ENCODE results near the gene RIOK1. TPM values are rescaled to one million over a fixed set of nuclear protein-coding genes. Genes with fewer than 3 reads are reported as not detected.

Gene RIOK1
- total RNA-seq, 1 donor from 2014 or later: 28.5 TPM

DNA sequence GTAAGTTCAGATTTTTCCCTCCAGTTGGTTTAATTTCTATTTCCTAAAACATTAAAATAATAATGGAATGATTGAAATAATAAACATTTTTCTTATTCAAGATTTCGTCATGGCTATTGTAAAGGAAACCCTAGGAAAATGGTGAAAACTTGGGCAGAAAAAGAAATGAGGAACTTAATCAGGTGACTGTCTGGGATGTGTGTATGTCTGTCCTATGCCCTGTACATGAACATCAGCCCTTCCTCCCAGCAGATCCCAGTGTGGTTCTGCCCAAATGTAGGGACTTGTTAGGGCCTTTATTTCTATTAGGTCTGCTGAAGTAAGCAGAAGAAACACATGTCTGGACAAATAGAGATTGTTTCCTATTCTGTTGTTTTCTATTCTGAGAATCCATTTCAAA lies 13.1 kb downstream of the RIOK1 start:
- no peak for DNase-seq (ENCODE audit: low spot score, unreplicated experiment)
- Mint-ChIP-seq H3K36me3 (ENCODE audit: insufficient read depth) (peaks cover 36% of the 10 kb centered on the region), H3K9me3 (ENCODE audit: low read depth) (no peaks in the 10 kb centered on the region), H3K4me1 (ENCODE audit: low read depth) (no peaks in the 10 kb centered on the region), H3K27me3 (no peaks in the 10 kb centered on the region), H3K27ac (no peak overlapping the region), H3K4me3 (ENCODE audit: low read depth) (no peak overlapping the region)
- TF ChIP-seq, protein P1, sequence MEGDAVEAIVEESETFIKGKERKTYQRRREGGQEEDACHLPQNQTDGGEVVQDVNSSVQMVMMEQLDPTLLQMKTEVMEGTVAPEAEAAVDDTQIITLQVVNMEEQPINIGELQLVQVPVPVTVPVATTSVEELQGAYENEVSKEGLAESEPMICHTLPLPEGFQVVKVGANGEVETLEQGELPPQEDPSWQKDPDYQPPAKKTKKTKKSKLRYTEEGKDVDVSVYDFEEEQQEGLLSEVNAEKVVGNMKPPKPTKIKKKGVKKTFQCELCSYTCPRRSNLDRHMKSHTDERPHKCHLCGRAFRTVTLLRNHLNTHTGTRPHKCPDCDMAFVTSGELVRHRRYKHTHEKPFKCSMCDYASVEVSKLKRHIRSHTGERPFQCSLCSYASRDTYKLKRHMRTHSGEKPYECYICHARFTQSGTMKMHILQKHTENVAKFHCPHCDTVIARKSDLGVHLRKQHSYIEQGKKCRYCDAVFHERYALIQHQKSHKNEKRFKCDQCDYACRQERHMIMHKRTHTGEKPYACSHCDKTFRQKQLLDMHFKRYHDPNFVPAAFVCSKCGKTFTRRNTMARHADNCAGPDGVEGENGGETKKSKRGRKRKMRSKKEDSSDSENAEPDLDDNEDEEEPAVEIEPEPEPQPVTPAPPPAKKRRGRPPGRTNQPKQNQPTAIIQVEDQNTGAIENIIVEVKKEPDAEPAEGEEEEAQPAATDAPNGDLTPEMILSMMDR (IDR thresholded peaks at IDR 0.05; ENCODE audit: unreplicated experiment): no peak

DNA sequence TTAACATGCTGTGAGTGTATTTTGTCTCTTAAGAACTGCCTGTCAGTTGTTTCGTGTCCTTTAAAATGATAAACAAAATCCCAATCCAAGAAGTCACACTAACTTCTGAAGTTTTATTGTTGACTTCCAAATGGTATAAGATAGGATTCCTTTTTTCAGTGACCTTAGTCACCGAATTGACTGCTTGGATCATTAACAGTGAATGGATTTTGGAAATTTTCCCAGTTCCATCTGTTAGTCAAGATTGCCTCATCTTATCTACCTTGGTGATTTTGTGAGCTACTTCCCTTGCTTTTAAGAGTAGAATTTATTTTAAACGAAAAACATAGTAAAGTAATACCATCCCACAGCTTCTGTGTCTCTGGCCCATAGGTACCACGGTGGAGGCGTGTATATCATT lies 14.9 kb downstream of the RIOK1 start:
- no peaks in the 10 kb centered on the region for H3K9me3 Mint-ChIP-seq (ENCODE audit: low read depth)
- no peaks in the 10 kb centered on the region for H3K27me3 Mint-ChIP-seq
- no peaks in the 10 kb centered on the region for H3K4me1 Mint-ChIP-seq (ENCODE audit: low read depth)
- peaks cover 33% of the 10 kb centered on the region for H3K36me3 Mint-ChIP-seq (ENCODE audit: insufficient read depth)
- H3K4me3 Mint-ChIP-seq (ENCODE audit: low read depth): no peak overlapping the region
- no peak overlapping the region for H3K27ac Mint-ChIP-seq
- no peak for DNase-seq (ENCODE audit: low spot score, unreplicated experiment)
- TF ChIP-seq, protein P1 (IDR thresholded peaks at IDR 0.05; ENCODE audit: unreplicated experiment): no peak

DNA sequence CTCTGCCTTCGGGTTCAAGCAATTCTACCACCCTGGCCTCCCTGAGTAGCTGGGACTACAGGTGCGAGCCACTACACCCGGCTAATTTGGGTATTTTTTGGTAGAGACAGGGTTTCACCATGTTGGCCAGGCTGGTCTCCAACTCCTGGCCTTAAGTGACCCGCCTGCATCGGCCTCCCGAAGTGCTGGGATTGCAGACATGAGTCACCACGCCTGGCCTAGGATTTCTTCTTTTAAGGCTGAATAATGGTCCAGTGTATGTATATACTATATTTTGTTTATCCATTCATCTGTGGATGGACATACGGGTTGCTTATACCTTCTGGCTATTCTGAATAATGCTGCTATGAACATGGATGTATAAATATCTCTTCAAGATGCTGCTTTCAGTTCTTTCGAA lies 17.1 kb downstream of the RIOK1 start:
- peaks cover 39% of the 10 kb centered on the region for H3K36me3 Mint-ChIP-seq (ENCODE audit: insufficient read depth)
- no peaks in the 10 kb centered on the region for H3K27me3 Mint-ChIP-seq

DNA sequence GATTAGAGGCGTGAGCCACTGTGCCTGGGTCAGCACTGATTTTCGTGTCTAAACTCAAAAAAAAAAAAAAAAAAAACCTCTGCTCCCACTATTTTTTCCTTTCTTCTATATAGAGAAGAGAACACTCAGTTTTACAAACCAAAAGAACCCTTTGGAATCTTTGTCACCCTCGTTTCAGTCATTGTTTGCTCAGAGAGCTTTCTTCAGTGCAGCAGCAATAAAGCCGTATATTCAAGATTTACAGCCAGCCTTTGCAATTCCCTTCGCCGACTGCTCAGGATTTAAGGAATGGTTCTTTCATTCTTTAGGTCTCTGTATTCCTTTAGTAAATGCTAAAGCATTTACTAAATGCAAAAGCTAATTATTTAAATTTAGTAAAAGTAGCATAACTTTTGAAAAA lies 20.1 kb downstream of the RIOK1 start:
- Mint-ChIP-seq H3K36me3 (ENCODE audit: insufficient read depth) (peaks cover 42% of the 10 kb centered on the region), H3K27me3 (no peaks in the 10 kb centered on the region), H3K9me3 (ENCODE audit: low read depth) (no peaks in the 10 kb centered on the region), H3K4me1 (ENCODE audit: low read depth) (peaks cover 15% of the 10 kb centered on the region), H3K27ac (peak overlapping the region; percentile 3), H3K4me3 (ENCODE audit: low read depth) (no peak overlapping the region)
- TF ChIP-seq, protein P1 (IDR thresholded peaks at IDR 0.05; ENCODE audit: unreplicated experiment): no peak
- DNase-seq (ENCODE audit: low spot score, unreplicated experiment): no peak

More for the DNA sequence above, 17.1 kb downstream of the RIOK1 start:
- Mint-ChIP-seq H3K4me3 (ENCODE audit: low read depth) (no peak overlapping the region), H3K9me3 (ENCODE audit: low read depth) (no peaks in the 10 kb centered on the region), H3K27ac (no peak overlapping the region), H3K4me1 (ENCODE audit: low read depth) (peaks cover 1% of the 10 kb centered on the region)
- DNase-seq (ENCODE audit: low spot score, unreplicated experiment): no peak
- TF ChIP-seq, protein P1 (IDR thresholded peaks at IDR 0.05; ENCODE audit: unreplicated experiment): no peak

DNA sequence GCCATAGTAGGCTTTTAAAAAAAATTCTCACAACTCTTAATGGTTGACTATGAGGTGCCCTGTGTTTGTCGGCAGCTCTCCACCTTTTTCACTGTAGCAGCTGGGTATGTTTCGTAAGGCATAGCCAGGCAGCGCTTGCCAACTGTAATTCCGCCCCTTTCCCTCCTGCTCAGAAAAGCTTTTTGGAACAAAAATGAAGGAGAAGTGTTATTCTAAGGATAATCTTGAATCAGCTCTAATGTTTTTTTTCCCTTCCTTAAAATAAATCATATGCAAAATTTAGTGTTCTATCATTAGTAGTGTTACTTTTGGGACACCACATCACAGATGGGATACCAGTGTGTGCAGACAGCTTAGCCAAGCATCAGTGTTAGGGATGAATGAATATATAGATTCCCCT lies 21.2 kb downstream of the RIOK1 start:
- H3K4me1 Mint-ChIP-seq (ENCODE audit: low read depth): peaks cover 20% of the 10 kb centered on the region
- no peaks in the 10 kb centered on the region for H3K9me3 Mint-ChIP-seq (ENCODE audit: low read depth)
- H3K4me3 Mint-ChIP-seq (ENCODE audit: low read depth): no peak overlapping the region
- H3K27me3 Mint-ChIP-seq: no peaks in the 10 kb centered on the region
- H3K27ac Mint-ChIP-seq: peak overlapping the region; percentile 45
- H3K36me3 Mint-ChIP-seq (ENCODE audit: insufficient read depth): peaks cover 44% of the 10 kb centered on the region
- no peak for DNase-seq (ENCODE audit: low spot score, unreplicated experiment)
- TF ChIP-seq, protein P1 (IDR thresholded peaks at IDR 0.05; ENCODE audit: unreplicated experiment): no peak
